Osteoblast (primary cell): Measurements from ENCODE around the gene PAPOLG. TPM values are rescaled to one million over a fixed set of nuclear protein-coding genes. Genes with fewer than 3 reads are reported as not detected.

Experiments
- DNase-seq: peaks from one replicate; pipeline ENCODE4 v3.0.0; 2011; ENCODE audit warnings: low spot score, mixed read lengths; ENCODE audit not compliant: insufficient read length; ENCODE audit errors: missing footprints
- H2AFZ ChIP-seq: 2 replicates; pipeline ENCODE4 v1.6.0; 2011; ENCODE audit warnings: mild to moderate bottlenecking, low read length
- H3K27ac ChIP-seq: 2 replicates; pipeline ENCODE4 v1.5.1; 2011; ENCODE audit warnings: mild to moderate bottlenecking, low read depth, low read length, moderate library complexity
- H3K27me3 ChIP-seq: 2 replicates; pipeline ENCODE4 v1.6.0; 2012; ENCODE audit warnings: mild to moderate bottlenecking, control low read depth, inconsistent platforms, low read length, moderate library complexity; ENCODE audit not compliant: insufficient read depth
- H3K36me3 ChIP-seq: 2 replicates; pipeline ENCODE4 v1.5.1; 2011; ENCODE audit warnings: mild to moderate bottlenecking, low read length, control low read depth, moderate library complexity; ENCODE audit not compliant: insufficient read depth
- H3K4me1 ChIP-seq: 2 replicates; pipeline ENCODE4 v1.5.1; 2011; ENCODE audit warnings: mild to moderate bottlenecking, low read length, control low read depth, moderate library complexity; ENCODE audit not compliant: insufficient read depth
- H3K4me2 ChIP-seq: 2 replicates; pipeline ENCODE4 v1.6.0; 2011; ENCODE audit warnings: mild to moderate bottlenecking, low read length; ENCODE audit not compliant: insufficient read depth
- H3K4me3 ChIP-seq: fragments of 200-600 bp; sonication (generic); 3 replicates; pipeline ENCODE4 v1.5.1; 2012; ENCODE audit warnings: mild to moderate bottlenecking, low read length, inconsistent platforms; ENCODE audit not compliant: insufficient read depth
- H3K79me2 ChIP-seq: 2 replicates; pipeline ENCODE4 v1.6.0; 2012; ENCODE audit warnings: mild to moderate bottlenecking, low read length, control low read depth, inconsistent platforms; ENCODE audit not compliant: insufficient read depth
- H3K9me3 ChIP-seq: 2 replicates; pipeline ENCODE4 v1.5.1; 2011; ENCODE audit warnings: low read depth, low read length, control low read depth
- H4K20me1 ChIP-seq: 2 replicates; pipeline ENCODE4 v1.6.0; 2012; ENCODE audit warnings: mild to moderate bottlenecking, low read length, control low read depth; ENCODE audit not compliant: insufficient read depth
- CTCF ChIP-seq: IDR thresholded peaks from 2 replicates; pipeline ENCODE4 v1.5.1; 2011; ENCODE audit warnings: mild to moderate bottlenecking, low read depth, low read length, moderate library complexity; ENCODE audit errors: extremely low read depth
- small RNA-seq: library from RNA; depleted of rRNA; stranded (forward); fragments of <200 nt; gene quantifications from one replicate; pipeline ENCODE3, GENCODE V24; 2012
- total RNA-seq: library from RNA; depleted of rRNA; stranded (reverse); fragments of >200 nt; gene quantifications from 2 replicates; pipeline ENCODE4 v1.2.3, GENCODE V29; 2012

Gene PAPOLG
- total RNA-seq, 1 donor: 19.9 TPM

GRCh38 chr2:60843006-60843405, 86.9 kb downstream of the PAPOLG start:
- no peaks in the 10 kb centered on the region for H4K20me1 ChIP-seq
- H3K27ac ChIP-seq: no peak overlapping the region
- no peak overlapping the region for H2AFZ ChIP-seq
- no peaks in the 10 kb centered on the region for H3K27me3 ChIP-seq
- no peaks in the 10 kb centered on the region for H3K79me2 ChIP-seq
- no peak for TF ChIP-seq CTCF
- DNase-seq: no peak
- no peaks in the 10 kb centered on the region for H3K9me3 ChIP-seq
- no peaks in the 10 kb centered on the region for H3K4me1 ChIP-seq
- no peak overlapping the region for H3K4me3 ChIP-seq
- no peaks in the 10 kb centered on the region for H3K36me3 ChIP-seq
- no peak overlapping the region for H3K4me2 ChIP-seq

DNA sequence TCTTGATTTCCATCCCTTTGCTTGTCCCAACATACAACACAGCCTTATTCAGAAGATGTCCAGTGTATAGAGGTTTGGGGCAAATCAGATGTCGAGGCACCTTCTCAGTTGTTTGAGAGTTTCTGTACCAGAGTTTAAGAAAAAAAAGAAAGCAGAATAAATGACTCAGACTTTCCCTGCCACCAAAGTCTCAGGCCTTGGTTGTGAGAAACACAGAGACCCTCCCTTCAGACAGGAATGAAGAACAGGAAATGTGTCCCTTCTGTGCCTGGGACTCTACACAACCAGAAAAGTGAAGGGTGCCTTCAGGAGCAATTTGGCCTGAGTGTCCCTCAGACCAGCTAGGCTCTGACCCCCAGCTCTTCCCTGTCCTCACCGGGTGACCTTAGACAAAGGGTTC, 88.0 kb downstream of the PAPOLG start:
- Histone ChIP-seq H3K4me1 (no peaks in the 10 kb centered on the region), H3K36me3 (no peaks in the 10 kb centered on the region), H3K27me3 (no peaks in the 10 kb centered on the region), H4K20me1 (no peaks in the 10 kb centered on the region), H2AFZ (no peak overlapping the region), H3K9me3 (no peaks in the 10 kb centered on the region), H3K79me2 (no peaks in the 10 kb centered on the region), H3K4me2 (no peak overlapping the region), H3K4me3 (no peak overlapping the region), H3K27ac (no peak overlapping the region)
- no peak for TF ChIP-seq CTCF
- no peak for DNase-seq

DNA sequence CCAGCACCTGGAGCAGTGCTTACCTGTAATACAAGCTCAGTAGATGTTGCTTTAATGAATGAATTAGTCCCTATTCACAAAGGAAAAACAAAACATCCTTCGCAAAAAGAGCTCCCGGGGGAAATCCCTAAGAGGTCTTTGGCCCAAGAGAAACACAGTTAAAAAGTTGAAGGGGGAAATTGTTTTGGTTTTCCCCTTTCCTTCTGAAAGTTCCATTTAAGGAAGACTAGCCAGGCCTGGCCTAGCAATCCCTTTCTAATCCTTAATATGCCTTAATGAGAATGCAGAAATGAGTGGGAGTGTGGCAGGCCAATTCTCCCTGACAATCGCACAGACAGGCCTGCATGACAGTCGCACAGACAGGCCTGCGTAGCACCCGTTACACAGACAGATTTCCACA, 91.8 kb downstream of the PAPOLG start:
- no peak overlapping the region for H2AFZ ChIP-seq
- no peaks in the 10 kb centered on the region for H3K4me1 ChIP-seq
- no peak for DNase-seq
- H3K27me3 ChIP-seq: no peaks in the 10 kb centered on the region
- H4K20me1 ChIP-seq: no peaks in the 10 kb centered on the region
- no peak overlapping the region for H3K27ac ChIP-seq
- no peak for TF ChIP-seq CTCF
- no peaks in the 10 kb centered on the region for H3K36me3 ChIP-seq
- H3K4me2 ChIP-seq: no peak overlapping the region
- no peaks in the 10 kb centered on the region for H3K9me3 ChIP-seq
- H3K79me2 ChIP-seq: no peaks in the 10 kb centered on the region
- H3K4me3 ChIP-seq: no peak overlapping the region

Small RNAs within 50 kb of the gene (small RNA-seq; reads per million reads assigned to genes)
- not detected for gene RN7SL632P
- not detected for gene RNU6-612P

Other genes with a start within 250 kb of the PAPOLG start
- gene BCL11A, start 202.6 kb upstream of the PAPOLG start, total RNA-seq: 0.29 and 1.4 TPM in 2 replicates
- 6.2 and 6.8 TPM in 2 replicates for gene REL, start 125.3 kb downstream of the PAPOLG start, total RNA-seq